HG03060 (cell line): ENCODE measurements around the gene VEZF1.

Source experiments
- ATAC-seq: cut with Tn5 transposase; IDR thresholded peaks from one replicate; pipeline ENCODE4 v1.9.1; 2021; ENCODE audit warnings: low read depth, moderate number of reproducible peaks; ENCODE audit not compliant: unreplicated experiment

The VEZF1 gene

GRCh38 chr17:57935833-57936807 is 51.9 kb downstream of the VEZF1 start:
- ATAC-seq, result no peak

- ATAC-seq, result no peak
Observed at GRCh38 chr17:57931488-57932137, 56.4 kb downstream of the VEZF1 start.

GRCh38 chr17:57930239-57930638 is 57.8 kb downstream of the VEZF1 start:
- no peak for ATAC-seq

- no peak for ATAC-seq
Observed at GRCh38 chr17:57929386-57929785, 58.7 kb downstream of the VEZF1 start.

- no peak for ATAC-seq
Observed at GRCh38 chr17:57928928-57929327, 59.1 kb downstream of the VEZF1 start.

- ATAC-seq, result no peak
Observed at GRCh38 chr17:57927048-57927723, 60.9 kb downstream of the VEZF1 start.

GRCh38 chr17:57926723-57927047 is 61.4 kb downstream of the VEZF1 start:
- ATAC-seq, result no peak

GRCh38 chr17:57925361-57925990 is 62.6 kb downstream of the VEZF1 start:
- no peak for ATAC-seq

GRCh38 chr17:57924677-57925076 is 63.4 kb downstream of the VEZF1 start:
- ATAC-seq, result no peak
